Activated naive CD8-positive, alpha-beta T cell treated with anti-CD3 and anti-CD28 coated beads, Interleukin-2, amount 50 U/mL, for 16 hours (primary cell): ENCODE measurements around the gene SPI1.

Experiments used
- DNase-seq: peaks from one replicate; pipeline ENCODE4 v3.0.0-alpha.2; 2020; ENCODE audit warnings: low read depth, low spot score

The SPI1 gene

GRCh38 chr11:47378010-47378835 is at the start of gene SPI1:
SPI1 (minus strand) TSS chr11:47378547; CDS start chr11:47378353, 194 bp downstream.
- no peak for DNase-seq

DNA sequence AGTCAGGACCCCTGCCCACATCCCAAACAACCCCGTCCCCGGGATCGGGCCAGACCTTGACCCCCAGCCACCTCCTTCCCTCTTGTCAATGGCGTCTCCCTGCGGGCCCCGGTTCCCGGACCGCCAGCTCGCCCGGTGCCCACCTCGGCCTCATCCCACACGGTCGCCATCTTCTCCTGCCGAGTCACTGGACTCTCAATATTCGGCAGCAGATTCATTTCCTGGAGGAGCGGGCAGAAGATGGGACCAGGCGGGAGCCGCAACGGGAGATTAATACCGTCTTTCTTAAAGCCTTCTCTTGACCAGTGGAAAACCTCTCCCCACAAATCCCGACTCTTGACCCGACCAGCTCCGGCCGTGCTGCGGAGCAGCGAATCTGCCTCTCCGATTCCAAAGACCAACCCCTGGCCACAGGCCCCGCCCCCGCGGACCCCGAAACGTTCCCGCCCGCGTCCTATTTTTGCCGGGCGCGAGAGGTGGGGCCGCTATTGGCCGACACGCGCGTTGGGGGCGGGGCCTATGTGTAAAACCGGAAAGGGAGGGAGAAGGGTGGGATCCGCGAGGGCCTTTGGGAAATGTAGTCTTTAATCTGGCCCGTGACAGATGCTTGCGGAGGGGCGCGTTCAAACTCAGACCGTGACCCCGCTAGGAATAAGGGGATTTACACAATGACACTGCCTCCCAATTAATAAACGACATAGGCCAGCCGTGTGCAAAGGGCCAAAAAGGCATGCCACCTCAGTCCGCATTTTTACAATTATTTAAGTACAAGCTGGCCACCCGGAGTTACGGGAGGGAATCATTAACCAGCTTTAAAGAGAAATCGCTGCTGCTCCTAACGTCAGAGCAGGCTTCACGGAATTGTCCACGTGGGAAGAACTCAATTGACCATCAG is 48.0 kb upstream of the SPI1 start, which contains the start of gene PSMC3:
Gene PSMC3 (minus strand): TSS at position 378 of the 895 bp plus-strand sequence. CDS start 160 bp downstream, at position 218.
- DNase-seq, result peak; percentile 99

GRCh38 chr11:47425611-47426010 is 47.3 kb upstream of the SPI1 start:
- DNase-seq, result no peak

DNA sequence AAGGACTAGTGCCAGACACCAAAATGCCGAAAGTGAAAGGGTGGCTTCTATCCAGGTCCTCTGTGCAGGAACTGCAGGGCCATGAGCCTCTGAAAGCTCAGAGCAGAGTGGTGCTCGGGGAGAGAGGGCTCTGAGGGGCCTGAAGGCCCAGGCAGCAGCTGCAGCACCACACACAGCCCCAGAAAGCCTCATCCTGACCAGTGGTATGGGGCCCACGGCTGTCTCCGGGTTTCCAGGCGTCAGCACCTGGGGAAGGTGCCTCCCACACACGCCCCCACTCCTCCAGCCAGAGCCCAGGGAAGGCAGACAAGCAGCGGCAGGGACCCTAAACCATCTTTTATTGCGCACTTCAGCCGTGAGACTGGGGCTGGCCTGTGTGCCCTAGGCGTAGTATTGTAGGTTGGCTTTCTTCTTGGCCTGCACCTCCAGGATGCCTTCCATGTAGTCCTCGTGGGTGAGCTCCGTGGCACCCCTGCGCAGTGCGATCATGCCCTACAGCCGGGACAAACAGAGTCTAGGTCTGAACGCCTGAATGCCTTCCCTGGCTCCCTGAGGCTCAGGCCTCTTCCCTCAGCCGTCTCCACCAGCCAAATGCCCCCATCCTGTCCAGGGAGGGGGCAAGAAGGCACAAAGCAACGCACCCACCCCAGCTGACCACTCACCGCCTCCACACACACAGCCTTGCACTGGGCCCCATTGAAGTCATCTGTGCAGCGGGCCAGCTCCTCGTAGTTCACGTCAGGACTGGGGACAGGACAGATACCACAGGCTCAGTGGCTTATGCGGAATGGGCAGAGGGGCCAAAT is 40.3 kb upstream of the SPI1 start:
- no peak for DNase-seq

GRCh38 chr11:47417712-47418111 is 39.4 kb upstream of the SPI1 start:
- no peak for DNase-seq

- DNase-seq, result no peak
These were observed 37.7 kb upstream of the SPI1 start for GRCh38 chr11:47415949-47416472.

GRCh38 chr11:47415091-47415854 is 36.9 kb upstream of the SPI1 start:
- no peak for DNase-seq

DNA sequence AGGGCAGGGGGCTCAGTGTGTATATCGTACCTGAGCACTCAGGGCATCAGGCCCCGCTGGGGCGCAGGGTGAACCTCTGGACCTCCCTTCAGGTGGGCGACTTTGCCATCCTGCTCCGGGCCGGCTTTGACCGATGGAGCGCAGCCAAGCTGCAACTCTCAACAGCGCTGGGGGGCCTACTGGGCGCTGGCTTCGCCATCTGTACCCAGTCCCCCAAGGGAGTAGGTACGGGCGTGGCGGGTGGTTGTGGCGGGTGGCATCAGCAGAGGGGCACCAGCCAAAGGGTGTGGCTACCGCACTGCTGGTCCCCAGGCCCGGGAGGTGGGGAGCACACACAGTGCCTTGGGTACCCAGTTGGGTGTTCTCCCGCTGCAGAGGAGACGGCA is 36.3 kb upstream of the SPI1 start:
- no peak for DNase-seq

- no peak for DNase-seq
These were observed 35.7 kb upstream of the SPI1 start for GRCh38 chr11:47413908-47414684.

- DNase-seq, result no peak
These were observed 35.0 kb upstream of the SPI1 start for GRCh38 chr11:47413351-47413750.

GRCh38 chr11:47411884-47412746 is 33.8 kb upstream of the SPI1 start:
- no peak for DNase-seq

GRCh38 chr11:47410370-47411264 is 32.3 kb upstream of the SPI1 start:
- DNase-seq, result no peak

GRCh38 chr11:47409440-47410369 is 31.4 kb upstream of the SPI1 start:
- DNase-seq, result no peak

DNA sequence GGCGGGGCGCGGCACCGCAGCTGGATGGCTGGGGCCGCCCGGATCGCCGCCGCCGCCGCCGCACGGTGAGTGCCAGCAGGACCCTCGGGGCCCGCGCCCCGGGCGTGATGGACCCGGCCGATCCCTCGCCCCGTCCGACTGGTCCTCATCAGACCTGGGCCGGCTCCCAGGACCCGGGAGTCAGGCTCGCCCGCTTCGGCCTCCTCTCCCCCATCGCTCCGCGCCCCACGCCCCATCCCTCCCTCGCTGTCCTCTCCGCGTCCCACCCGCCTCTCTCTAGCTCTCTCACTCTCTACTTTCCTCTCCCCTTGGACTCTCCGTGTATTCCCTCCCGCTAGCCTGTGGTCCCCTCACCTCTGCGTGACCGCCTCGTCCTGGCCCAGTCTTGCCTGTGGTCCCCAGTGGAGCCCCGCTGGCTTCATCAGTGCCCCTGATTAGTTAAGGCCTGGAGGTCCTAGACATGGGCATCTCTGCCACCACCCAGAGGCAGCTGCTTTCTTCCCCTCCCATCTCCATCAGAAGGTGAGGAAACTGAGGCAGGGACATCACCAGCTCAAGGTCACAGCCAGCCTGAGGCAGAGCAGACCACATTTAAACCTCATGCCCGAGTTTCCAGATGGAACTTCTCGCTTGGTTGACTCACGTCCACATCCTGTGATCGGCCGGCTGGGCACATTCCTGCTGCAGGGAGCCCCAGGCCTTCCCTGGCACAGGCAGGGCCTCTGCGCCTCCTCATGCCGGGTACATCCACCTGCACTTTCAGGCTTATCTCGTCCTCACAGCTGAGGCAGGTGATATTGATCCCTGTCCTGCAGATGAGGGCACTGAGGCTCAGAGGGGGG is 30.5 kb upstream of the SPI1 start:
- no peak for DNase-seq

GRCh38 chr11:47407746-47408590 is 29.6 kb upstream of the SPI1 start, which contains the start of gene SLC39A13:
SLC39A13 (plus strand) TSS chr11:47408590; CDS start chr11:47410095, 1,505 bp downstream.
- DNase-seq, result peak; percentile 78
